RWPE2 (cell line): ENCODE measurements around the gene TMEM88.

Experiments
- ATAC-seq: fragments of 200-7000 bp; cut with Tn5 transposase; 3 replicates; pipeline ENCODE4 v1.9.1; 2021; ENCODE audit warnings: low read depth
- DNase-seq: peaks from one replicate; pipeline ENCODE4 v3.0.0-alpha.2; 2020; ENCODE audit warnings: low spot score
- H3K27ac ChIP-seq: fragments of 450-650 bp; 2 replicates; pipeline ENCODE4 v1.5.1; 2017; ENCODE audit warnings: mild to moderate bottlenecking; ENCODE audit not compliant: poor library complexity, severe bottlenecking
- H3K27me3 ChIP-seq: fragments of 250-450 bp; sonication (Bioruptor Pico); 2 replicates; pipeline ENCODE4 v1.5.1; 2021; ENCODE audit warnings: mild to moderate bottlenecking, moderate library complexity; ENCODE audit not compliant: insufficient read depth, poor library complexity, severe bottlenecking
- H3K36me3 ChIP-seq: fragments of 250-450 bp; sonication (Bioruptor Pico); 2 replicates; pipeline ENCODE4 v1.5.1; 2020; ENCODE audit warnings: low read depth, mild to moderate bottlenecking, moderate library complexity
- H3K4me1 ChIP-seq: fragments of 250-450 bp; sonication (Bioruptor Pico); 2 replicates; pipeline ENCODE4 v1.5.1; 2021; ENCODE audit warnings: mild to moderate bottlenecking, moderate library complexity; ENCODE audit not compliant: insufficient read depth, poor library complexity, severe bottlenecking
- H3K4me3 ChIP-seq: fragments of 250-450 bp; sonication (Bioruptor Pico); 2 replicates; pipeline ENCODE4 v1.5.1; 2021; ENCODE audit warnings: mild to moderate bottlenecking, moderate library complexity; ENCODE audit not compliant: severe bottlenecking
- H3K9me3 ChIP-seq: fragments of 250-450 bp; sonication (Bioruptor Pico); 2 replicates; pipeline ENCODE4 v1.5.1; 2021; ENCODE audit warnings: mild to moderate bottlenecking, moderate library complexity; ENCODE audit not compliant: severe bottlenecking
- CTCF ChIP-seq: fragments of 450-650 bp; IDR thresholded peaks from one replicate; pipeline ENCODE4 v1.5.1; 2017; ENCODE audit warnings: mild to moderate bottlenecking, moderate library complexity; ENCODE audit not compliant: poor library complexity, severe bottlenecking

TMEM88 gene

GRCh38 chr17:7832431-7832830 is 22.4 kb upstream of the TMEM88 start:
- H3K27me3 ChIP-seq: no peaks in the 10 kb centered on the region

GRCh38 chr17:7833011-7833794 is 21.7 kb upstream of the TMEM88 start:
- Histone ChIP-seq H3K4me3 (peak overlapping the region; percentile 58), H3K9me3 (no peaks in the 10 kb centered on the region), H3K4me1 (peaks cover 9% of the 10 kb centered on the region), H3K27ac (peak overlapping the region; percentile 92), H3K27me3 (no peaks in the 10 kb centered on the region), H3K36me3 (no peaks in the 10 kb centered on the region)
- ATAC-seq (no peak), DNase-seq (peak; percentile 51)
- no peak for TF ChIP-seq CTCF

More at GRCh38 chr17:7832431-7832830, 22.4 kb upstream of the TMEM88 start:
- Histone ChIP-seq H3K4me3 (no peak overlapping the region), H3K9me3 (no peaks in the 10 kb centered on the region), H3K36me3 (no peaks in the 10 kb centered on the region), H3K27ac (no peak overlapping the region), H3K4me1 (peaks cover 6% of the 10 kb centered on the region)
- TF ChIP-seq CTCF: no peak
- no peak for DNase-seq
- ATAC-seq: no peak

GRCh38 chr17:7833795-7834541 is 20.9 kb upstream of the TMEM88 start, which contains the start of gene KDM6B:
KDM6B (plus strand) TSS chr17:7834217; CDS start chr17:7845555, 11,338 bp downstream.
- peak; percentile 69 for ATAC-seq

GRCh38 chr17:7834542-7834956 is 20.3 kb upstream of the TMEM88 start:
- ATAC-seq: no peak; the same call in 1 of the 3 replicates
- DNase-seq: no peak
- peak overlapping the region; percentile 58 for H3K4me3 ChIP-seq

More at GRCh38 chr17:7833795-7834541, 20.9 kb upstream of the TMEM88 start, which contains the start of gene KDM6B:
- H3K36me3 ChIP-seq: no peaks in the 10 kb centered on the region
- H3K27me3 ChIP-seq: no peaks in the 10 kb centered on the region
- DNase-seq: peak; percentile 92
- TF ChIP-seq CTCF: no peak
- H3K9me3 ChIP-seq: no peaks in the 10 kb centered on the region
- H3K4me3 ChIP-seq: peak within 1 kb of the TSS; percentile 58
- peak within 1 kb of the TSS; percentile 92 for H3K27ac ChIP-seq
- H3K4me1 ChIP-seq: peaks cover 13% of the 10 kb centered on the region

More at GRCh38 chr17:7834542-7834956, 20.3 kb upstream of the TMEM88 start:
- peak overlapping the region; percentile 92 for H3K27ac ChIP-seq
- H3K4me1 ChIP-seq: peaks cover 18% of the 10 kb centered on the region
- H3K36me3 ChIP-seq: no peaks in the 10 kb centered on the region
- H3K9me3 ChIP-seq: no peaks in the 10 kb centered on the region
- H3K27me3 ChIP-seq: no peaks in the 10 kb centered on the region
- no peak for TF ChIP-seq CTCF
